Hepatocyte (in vitro differentiated cells): ENCODE results near the gene PLEKHA8.

Experiments used
- CTCF ChIP-seq: fragments of 200-600 bp; sonication (generic); IDR thresholded peaks from 2 replicates; pipeline ENCODE4 v1.5.1; 2016; ENCODE audit warnings: antibody characterized with exemption, mild to moderate bottlenecking; ENCODE audit not compliant: poor library complexity
- EZH2 ChIP-seq: fragments of 200-600 bp; sonication (generic); IDR thresholded peaks from 2 replicates; pipeline ENCODE4 v1.6.1; 2016; ENCODE audit warnings: antibody characterized with exemption, mild to moderate bottlenecking, borderline replicate concordance
- EZH2phosphoT487 ChIP-seq: fragments of 200-600 bp; sonication (generic); IDR thresholded peaks from one replicate; pipeline ENCODE4 v1.6.1; 2018; ENCODE audit warnings: antibody characterized with exemption, mild to moderate bottlenecking, low read depth, moderate library complexity; ENCODE audit not compliant: unreplicated experiment, severe bottlenecking

GRCh38 chr7:30047124-30047523, 18.9 kb downstream of the PLEKHA8 start:
- TF ChIP-seq CTCF (no peak), EZH2phosphoT487 (no peak), EZH2 (no peak)
